Measurements from ENCODE around the gene TEP1.
A peak's percentile ranks its signal among the peaks of the same experiment; 100 is the strongest.
"Not testable (repeated sequence)": the region's sequence is repeated elsewhere in the genome, so short reads cannot be mapped to it uniquely, and the experiment has no call there.

Gene TEP1

DNA sequence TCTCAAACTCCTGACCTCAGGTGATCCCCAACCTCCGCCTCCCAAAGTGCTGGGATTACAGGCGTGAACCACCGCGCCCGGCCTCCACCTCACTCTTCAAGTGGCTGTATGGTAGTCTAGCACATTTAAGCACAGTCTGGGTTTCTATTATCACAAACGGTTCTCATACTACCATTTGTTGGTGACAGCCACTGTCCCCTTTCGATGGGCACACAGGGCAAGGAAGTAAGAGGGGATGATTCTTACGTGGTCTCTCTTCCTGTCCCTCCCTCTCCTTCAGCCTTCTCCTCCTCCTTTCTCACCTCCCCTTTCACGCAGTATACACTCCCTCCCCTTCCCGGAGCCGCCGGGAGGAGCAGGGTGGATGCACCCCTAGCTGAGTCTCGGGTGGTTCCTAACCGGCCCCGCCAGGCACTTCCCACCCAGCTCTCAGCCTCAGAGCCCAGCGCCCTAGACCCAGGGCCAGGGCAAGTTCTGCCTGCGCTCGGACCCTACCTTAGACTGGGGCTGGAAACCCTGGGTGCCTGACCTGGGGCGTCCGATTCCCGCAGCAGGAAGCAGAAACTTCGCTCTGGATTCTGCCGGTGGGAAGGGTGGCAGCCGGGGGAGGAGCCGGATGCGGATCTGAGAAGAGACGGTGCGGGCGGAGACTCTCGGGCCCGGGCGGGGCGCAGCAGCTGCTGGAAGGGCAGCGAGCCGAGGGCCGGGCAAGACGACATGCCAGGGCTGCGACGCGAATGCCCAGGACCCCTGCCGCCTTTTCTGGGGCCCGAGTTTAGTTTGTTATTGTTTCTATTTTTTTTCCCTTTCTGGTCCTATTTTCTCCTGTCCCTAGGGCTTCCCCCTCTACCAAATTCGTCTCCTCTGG is at the start of gene TEP1:
TSS of gene TEP1 (minus strand) at position 626 of the 868 bp plus-strand sequence. CDS start 5,062 bp downstream, outside the sequence.
- peak; percentile 63 for DNase-seq

DNA sequence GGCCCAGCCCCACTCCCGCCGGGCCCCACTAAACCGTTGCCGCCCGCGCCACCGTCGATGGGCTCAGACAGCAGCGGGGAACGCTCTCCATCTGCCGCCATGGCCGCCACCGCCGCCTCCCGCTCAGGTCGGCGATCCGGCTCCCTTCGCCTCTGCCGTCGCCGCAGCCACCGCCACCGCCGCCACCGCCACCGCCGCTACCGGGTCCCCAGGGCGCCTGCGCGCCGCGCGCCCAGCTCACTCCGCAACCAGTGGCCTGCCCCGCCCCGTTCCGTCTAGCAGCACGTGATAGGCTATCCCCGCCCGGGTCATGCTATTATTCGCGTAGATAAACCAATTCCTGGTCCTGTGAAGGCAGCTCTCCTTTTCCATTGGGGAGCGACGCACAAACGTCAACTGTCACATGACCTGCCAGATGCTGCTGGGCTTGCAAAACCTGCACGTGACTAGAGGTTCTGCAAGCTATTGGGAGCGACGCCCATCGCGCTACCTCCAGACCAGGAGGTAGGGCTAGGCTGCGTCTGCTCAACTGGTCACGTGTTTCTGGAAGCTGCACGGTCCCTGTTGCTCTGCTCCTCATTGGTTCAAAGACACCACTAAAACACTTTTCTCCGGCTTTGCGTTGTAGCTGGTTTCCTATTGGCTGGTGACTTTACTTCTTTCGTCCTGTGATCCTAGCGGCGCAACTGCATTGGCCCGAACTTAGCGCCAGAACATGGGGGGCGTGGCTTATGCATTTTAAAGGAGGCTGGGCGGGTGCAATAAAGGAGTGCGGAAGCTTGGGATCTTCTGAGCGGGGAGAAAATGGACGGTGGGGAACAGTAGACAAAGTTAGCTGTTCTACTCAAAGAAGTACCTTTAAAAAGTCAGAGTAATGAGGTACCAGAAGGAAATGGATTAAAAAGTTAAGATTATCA is 48.2 kb upstream of the TEP1 start, which contains the start of gene PIP4P1:
TSS of gene PIP4P1 (minus strand) at position 210 of the 917 bp plus-strand sequence. CDS start at position 101, 109 bp downstream.
- peak; percentile 100 for DNase-seq

- DNase-seq: peak; percentile 34
Observed at GRCh38 chr14:20460458-20461224, 47.3 kb upstream of the TEP1 start.

- no peak for DNase-seq
Observed at GRCh38 chr14:20458031-20458789, 44.9 kb upstream of the TEP1 start.

- peak; percentile 75 for DNase-seq
Observed at GRCh38 chr14:20456971-20457370, 43.7 kb upstream of the TEP1 start.

DNA sequence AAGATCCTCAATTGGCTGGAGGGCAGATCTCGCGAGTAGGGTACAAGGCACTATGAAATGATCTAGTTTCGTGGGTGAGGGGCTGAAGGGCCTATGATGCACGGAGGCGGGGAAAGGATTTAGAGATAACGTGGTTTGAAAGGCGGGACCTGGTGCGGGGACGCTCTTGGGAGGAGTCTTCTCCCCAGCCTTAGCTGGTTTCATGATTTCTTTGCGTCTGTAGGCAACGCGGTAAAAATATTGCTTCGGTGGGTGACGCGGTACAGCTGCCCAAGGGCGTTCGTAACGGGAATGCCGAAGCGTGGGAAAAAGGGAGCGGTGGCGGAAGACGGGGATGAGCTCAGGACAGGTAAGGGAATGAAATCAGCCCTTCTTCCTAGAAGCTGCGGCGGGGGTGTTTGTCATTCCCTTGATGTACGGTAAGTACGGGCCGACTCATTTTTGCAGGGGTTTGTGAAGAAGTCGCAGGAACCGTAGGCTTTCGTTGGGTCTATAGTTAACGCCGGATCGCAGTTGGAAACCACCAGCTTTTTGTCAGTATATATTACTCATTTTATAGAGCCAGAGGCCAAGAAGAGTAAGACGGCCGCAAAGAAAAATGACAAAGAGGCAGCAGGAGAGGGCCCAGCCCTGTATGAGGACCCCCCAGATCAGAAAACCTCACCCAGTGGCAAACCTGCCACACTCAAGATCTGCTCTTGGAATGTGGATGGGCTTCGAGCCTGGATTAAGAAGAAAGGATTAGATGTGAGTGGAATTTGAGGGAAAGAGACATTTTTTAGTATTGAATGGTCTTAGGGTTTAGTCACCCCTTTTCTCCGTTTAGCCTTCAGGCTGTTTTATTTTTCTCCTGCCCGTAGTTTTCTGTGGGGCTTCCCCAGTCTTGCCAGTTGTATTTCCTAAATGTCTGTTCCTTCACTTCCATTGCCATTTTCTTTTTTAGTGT is 42.3 kb upstream of the TEP1 start:
- DNase-seq: peak; percentile 87

DNA sequence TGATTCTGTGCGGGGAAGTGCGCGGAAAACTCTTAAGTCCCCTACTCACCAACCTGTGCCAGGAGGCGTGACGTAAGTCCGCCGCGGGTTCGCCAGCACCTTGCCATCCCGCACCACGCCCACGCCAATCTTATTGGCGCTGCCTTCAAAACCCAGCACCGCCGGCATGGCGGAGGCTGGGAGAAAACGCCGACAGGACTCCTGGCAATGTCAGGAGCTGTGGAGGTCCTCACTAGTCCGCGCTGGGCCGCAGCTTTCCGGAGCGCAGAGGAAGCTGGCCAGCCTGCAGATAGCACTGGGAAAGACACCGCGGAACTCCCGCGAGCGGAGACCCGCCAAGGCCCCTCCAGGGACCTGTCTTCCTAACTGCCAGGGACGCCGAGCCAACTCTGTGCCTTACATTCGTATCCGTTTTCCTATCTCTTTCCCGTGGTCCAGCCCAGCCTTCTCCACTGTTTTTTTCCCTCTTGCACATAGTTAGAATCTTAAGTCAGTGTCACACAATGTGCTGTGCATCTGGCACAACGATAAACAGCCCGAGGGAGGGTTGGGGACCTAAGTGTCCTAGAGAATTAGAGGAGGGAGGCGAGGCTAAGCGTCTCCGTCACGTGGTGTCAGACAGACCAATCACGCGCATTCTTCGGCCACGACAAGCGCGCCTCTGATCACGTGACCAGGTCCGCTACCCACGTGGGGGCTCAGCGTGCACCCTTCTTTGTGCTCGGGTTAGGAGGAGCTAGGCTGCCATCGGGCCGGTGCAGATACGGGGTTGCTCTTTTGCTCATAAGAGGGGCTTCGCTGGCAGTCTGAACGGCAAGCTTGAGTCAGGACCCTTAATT is 41.4 kb upstream of the TEP1 start, which contains the start of the genes APEX1 and OSGEP:
TSS of gene APEX1 (plus strand) at position 711 of the 839 bp plus-strand sequence. CDS start 420 bp downstream, outside the sequence.
TSS of gene OSGEP (minus strand) at position 297 of the 839 bp plus-strand sequence. CDS start at position 168, 129 bp downstream.
- DNase-seq: peak; percentile 99

- not testable (repeated sequence) for DNase-seq
Observed at GRCh38 chr14:20452831-20453230, 39.5 kb upstream of the TEP1 start.

- no peak for DNase-seq
Observed at GRCh38 chr14:20446889-20447288, 33.6 kb upstream of the TEP1 start.

DNA sequence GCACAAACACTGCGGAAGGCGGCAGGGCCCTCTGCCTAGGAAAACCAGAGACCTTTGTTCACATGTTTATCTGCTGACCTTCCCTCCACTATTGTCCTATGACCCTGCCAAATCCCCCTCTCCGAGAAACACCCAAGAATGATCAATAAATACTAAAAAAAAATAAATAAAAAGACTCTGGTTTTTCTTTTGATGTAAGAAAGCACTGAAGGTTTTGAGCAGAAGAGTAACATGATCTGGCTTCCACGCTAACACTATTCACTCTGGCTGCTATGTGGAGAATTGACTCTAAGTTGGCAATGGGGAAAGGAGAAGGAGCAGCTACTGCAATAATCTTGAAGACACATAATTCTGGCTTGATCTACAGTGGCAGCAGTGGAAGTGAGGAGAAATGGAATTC is 30.3 kb upstream of the TEP1 start:
- not testable (repeated sequence) for DNase-seq

- DNase-seq: no peak
Observed at GRCh38 chr14:20441461-20441860, 28.2 kb upstream of the TEP1 start.

DNA sequence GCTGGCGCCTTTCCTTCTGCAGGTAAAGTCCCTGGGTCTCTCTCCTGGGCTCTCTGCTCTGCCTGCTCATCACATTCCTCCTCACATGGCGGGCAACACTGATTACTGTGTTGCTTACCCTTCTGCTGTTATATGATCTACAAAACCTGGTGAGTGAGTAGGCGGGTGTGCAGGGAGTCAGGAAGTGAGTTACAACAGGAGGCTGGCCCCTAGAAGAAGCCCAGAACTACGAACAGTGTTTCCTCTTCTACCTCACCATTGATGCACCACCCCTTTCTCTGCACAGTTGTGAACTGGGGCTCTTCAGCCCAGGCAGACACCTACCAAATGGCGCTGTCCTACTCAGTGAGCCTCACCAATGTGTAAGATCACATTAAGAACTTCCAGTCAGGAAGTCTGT is 27.6 kb upstream of the TEP1 start:
- no peak for DNase-seq

- DNase-seq: no peak
Observed at GRCh38 chr14:20440465-20440864, 27.2 kb upstream of the TEP1 start.

DNA sequence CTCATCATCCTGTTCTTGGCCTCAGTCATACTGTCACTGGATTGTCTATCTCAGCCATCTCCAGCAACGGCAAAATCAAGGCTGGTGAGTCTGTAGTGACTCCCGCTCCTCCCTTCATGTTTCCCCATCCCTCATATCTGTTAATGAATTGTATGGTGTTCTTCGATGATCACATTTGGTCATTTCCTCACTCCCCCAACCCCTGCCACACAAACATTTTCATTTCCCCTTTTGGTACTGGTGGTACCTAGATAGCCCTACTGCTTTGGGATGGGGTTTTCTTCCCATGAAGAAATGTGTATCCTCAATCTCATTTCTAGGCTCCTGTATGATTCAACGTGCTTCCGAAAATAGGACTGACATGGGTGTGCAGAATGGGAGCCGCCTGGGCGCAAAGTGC is 25.4 kb upstream of the TEP1 start:
- peak; percentile 78 for DNase-seq

DNA sequence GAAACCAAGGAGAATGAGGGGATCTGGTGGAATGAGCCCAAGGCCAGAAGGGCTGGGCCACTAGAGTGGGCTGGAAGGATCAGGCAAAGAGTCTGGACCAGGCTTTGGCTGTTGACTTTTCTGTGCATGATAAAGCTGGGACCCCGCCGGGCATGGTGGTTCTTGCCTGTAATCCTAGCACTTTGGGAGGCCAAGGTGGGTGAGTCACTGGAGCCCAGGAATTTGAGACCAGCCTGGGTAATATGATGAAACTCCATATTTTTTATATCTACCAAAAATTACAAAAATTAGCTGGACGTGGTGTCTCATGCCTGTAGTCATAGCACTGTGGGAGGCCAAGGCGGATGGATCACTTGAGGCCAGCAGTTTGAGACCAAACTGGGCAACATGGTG is 23.1 kb upstream of the TEP1 start:
- DNase-seq: no peak

- no peak for DNase-seq
Observed at GRCh38 chr14:20435582-20436362, 22.5 kb upstream of the TEP1 start, which contains the start of gene KLHL33. KLHL33 (minus strand) TSS chr14:20436166; CDS start chr14:20435811, 355 bp downstream.

DNA sequence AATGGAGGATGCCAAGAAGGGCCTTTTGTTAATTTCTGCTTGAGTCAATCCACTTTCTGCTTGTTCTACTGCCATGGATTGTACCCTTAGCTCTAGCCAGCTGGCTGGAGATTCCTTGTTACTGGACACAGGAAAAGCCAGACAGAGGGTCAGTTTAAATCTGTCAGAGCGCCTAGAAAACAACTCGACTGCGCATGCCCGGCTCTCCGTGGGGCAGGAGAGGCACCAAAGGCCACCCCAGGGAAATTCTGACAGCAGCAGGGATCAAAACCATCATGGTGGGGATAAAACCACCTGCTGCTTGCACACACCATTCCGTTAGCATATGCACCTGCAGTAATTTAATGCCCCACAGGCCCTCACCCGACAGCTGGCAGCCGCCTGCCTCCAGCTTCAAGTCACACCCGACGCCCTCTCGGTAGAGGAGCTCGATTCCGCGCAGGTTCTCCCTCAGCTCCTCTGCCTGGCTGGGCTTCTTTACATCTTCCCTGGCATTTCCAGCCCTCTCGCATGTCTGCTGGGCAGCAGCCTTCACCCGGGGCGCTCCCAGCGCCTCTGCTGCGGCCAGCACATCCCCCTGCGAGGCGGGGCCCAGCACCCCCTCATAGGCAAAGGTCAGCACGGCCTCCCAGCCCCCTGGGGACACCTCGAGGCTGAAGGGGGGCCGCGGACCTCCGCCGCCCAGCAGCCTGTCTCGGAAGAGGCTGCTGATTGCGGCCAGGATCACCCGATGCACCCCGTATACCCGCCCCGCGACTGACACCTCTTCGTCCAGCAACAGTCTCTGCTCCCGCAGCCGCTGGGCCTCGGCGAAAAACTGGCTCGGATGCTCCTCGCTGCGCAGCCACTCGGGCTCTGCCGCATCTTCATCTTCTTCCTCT is 21.6 kb upstream of the TEP1 start:
- DNase-seq: no peak

Measured in MV-4-11 (cell line).